Measurements from ENCODE around the gene FARS2.

- TF ChIP-seq EZH2 (IDR thresholded peaks at IDR 0.05; ENCODE audit: low read length, missing control alignments) (no peak), CTCF (conservative IDR thresholded peaks at IDR 0.05 in 1 of 2, IDR thresholded peaks at IDR 0.05 in 1 of 2; ENCODE audit: low read depth in 1 of 2, low read length in 2 of 2) (no peak)
Observed at GRCh38 chr6:5660772-5661171, 399.5 kb downstream of the FARS2 start.

All from fibroblast of lung (primary cell).